HepG2 (cell line): ENCODE results near the gene MYH10.

Source experiments
- EZH2 ChIP-seq: conservative IDR thresholded peaks from 2 replicates; pipeline ENCODE4 v1.6.1; 2012; ENCODE audit warnings: mild to moderate bottlenecking, low read depth, low read length, moderate library complexity
- HNRNPH1 ChIP-seq: fragments of 200-400 bp; formaldehyde crosslinking; optimal IDR thresholded peaks from 2 replicates; pipeline ENCODE3; 2017; ENCODE audit warnings: mild to moderate bottlenecking, low read depth, low read length
- HOXA3 ChIP-seq: sonication (generic); formaldehyde crosslinking; IDR thresholded peaks from 2 replicates; pipeline ENCODE4 v1.5.0; 2020; ENCODE audit warnings: missing genetic modification reagents
- JUND ChIP-seq: sonication (generic); formaldehyde crosslinking; IDR thresholded peaks from 2 replicates; pipeline ENCODE4 v1.8.0; 2022; ENCODE audit warnings: mild to moderate bottlenecking, missing genetic modification reagents
- MYC ChIP-seq: sonication (generic); formaldehyde crosslinking; IDR thresholded peaks from 2 replicates; pipeline ENCODE4 v1.9.0; 2021; ENCODE audit warnings: missing genetic modification reagents, borderline replicate concordance
- POLR2A ChIP-seq, 2 experiments: IDR thresholded peaks; 2 replicates each; pipeline ENCODE4 v1.6.1; 2011; ENCODE audit warnings: low read depth in 2 of 2, low read length in 2 of 2, mild to moderate bottlenecking in 1 of 2, moderate library complexity in 1 of 2; ENCODE audit not compliant: insufficient read depth in 1 of 2
- POLR2AphosphoS2 ChIP-seq: IDR thresholded peaks from 2 replicates; pipeline ENCODE4 v1.6.1; 2011; ENCODE audit warnings: low read depth, low read length, improper control_type of control experiment
- REPIN1 ChIP-seq: sonication (generic); formaldehyde crosslinking; IDR thresholded peaks from 2 replicates; pipeline ENCODE4 v1.8.0; 2022; ENCODE audit warnings: missing genetic modification reagents, low read depth, mild to moderate bottlenecking, borderline replicate concordance
- ZBTB1 ChIP-seq: sonication (generic); formaldehyde crosslinking; IDR thresholded peaks from 2 replicates; pipeline ENCODE4 v1.4.0; 2020; ENCODE audit warnings: missing genetic modification reagents, borderline replicate concordance
- ZBTB42 ChIP-seq: sonication (generic); formaldehyde crosslinking; IDR thresholded peaks from 2 replicates; pipeline ENCODE4 v1.5.0; 2020; ENCODE audit warnings: mild to moderate bottlenecking, missing genetic modification reagents
- ZNF572 ChIP-seq: sonication (generic); formaldehyde crosslinking; IDR thresholded peaks from 2 replicates; pipeline ENCODE4 v1.5.1; 2020; ENCODE audit warnings: mild to moderate bottlenecking, missing genetic modification reagents
- TF ChIP-seq, protein P1 (sequence below): sonication (generic); formaldehyde crosslinking; IDR thresholded peaks from 2 replicates; pipeline ENCODE4 v1.8.1; 2023; ENCODE audit warnings: mild to moderate bottlenecking, missing genetic modification reagents
- TF ChIP-seq, protein P2 (sequence below), 2 experiments: IDR thresholded peaks; 2 replicates each; pipeline ENCODE4 v1.6.1; 2011 to 2012; ENCODE audit warnings: low read length in 2 of 2, borderline replicate concordance in 1 of 2, low read depth in 1 of 2, mild to moderate bottlenecking in 1 of 2, moderate library complexity in 1 of 2
- TF ChIP-seq, protein P3 (sequence below): sonication (generic); formaldehyde crosslinking; IDR thresholded peaks from 2 replicates; pipeline ENCODE4 v1.8.1; 2023; ENCODE audit warnings: mild to moderate bottlenecking, missing genetic modification reagents

DNA sequence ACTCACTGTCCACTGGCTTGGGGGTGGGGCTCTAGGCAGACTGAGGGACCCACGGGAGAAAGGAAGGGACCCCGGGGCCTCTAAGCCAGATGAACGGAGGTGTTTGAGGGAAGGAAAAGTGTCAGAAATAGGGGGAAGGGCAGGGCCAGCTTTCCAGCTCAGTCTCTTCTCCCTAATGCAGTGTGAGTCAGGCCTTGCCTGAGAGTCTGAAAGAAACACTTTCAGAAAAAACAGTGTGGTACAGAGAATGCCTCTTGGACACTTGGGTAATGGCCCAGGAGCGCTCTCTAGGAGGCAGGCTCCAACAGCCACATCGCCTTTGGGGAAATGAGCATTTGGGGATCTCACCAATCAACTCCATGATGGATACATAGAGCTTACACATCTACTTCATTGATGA lies 148.0 kb downstream of the MYH10 start:
- TF ChIP-seq, protein P1, sequence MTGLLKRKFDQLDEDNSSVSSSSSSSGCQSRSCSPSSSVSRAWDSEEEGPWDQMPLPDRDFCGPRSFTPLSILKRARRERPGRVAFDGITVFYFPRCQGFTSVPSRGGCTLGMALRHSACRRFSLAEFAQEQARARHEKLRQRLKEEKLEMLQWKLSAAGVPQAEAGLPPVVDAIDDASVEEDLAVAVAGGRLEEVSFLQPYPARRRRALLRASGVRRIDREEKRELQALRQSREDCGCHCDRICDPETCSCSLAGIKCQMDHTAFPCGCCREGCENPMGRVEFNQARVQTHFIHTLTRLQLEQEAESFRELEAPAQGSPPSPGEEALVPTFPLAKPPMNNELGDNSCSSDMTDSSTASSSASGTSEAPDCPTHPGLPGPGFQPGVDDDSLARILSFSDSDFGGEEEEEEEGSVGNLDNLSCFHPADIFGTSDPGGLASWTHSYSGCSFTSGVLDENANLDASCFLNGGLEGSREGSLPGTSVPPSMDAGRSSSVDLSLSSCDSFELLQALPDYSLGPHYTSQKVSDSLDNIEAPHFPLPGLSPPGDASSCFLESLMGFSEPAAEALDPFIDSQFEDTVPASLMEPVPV (CRISPR knock-in tag), result no peak
- TF ChIP-seq, protein P2, sequence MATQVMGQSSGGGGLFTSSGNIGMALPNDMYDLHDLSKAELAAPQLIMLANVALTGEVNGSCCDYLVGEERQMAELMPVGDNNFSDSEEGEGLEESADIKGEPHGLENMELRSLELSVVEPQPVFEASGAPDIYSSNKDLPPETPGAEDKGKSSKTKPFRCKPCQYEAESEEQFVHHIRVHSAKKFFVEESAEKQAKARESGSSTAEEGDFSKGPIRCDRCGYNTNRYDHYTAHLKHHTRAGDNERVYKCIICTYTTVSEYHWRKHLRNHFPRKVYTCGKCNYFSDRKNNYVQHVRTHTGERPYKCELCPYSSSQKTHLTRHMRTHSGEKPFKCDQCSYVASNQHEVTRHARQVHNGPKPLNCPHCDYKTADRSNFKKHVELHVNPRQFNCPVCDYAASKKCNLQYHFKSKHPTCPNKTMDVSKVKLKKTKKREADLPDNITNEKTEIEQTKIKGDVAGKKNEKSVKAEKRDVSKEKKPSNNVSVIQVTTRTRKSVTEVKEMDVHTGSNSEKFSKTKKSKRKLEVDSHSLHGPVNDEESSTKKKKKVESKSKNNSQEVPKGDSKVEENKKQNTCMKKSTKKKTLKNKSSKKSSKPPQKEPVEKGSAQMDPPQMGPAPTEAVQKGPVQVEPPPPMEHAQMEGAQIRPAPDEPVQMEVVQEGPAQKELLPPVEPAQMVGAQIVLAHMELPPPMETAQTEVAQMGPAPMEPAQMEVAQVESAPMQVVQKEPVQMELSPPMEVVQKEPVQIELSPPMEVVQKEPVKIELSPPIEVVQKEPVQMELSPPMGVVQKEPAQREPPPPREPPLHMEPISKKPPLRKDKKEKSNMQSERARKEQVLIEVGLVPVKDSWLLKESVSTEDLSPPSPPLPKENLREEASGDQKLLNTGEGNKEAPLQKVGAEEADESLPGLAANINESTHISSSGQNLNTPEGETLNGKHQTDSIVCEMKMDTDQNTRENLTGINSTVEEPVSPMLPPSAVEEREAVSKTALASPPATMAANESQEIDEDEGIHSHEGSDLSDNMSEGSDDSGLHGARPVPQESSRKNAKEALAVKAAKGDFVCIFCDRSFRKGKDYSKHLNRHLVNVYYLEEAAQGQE (IDR thresholded peaks at IDR 0.05; ENCODE audit: borderline replicate concordance in 1 of 2, low read depth in 1 of 2, low read length in 2 of 2), result no peak
- 0 out of 4 replicates have a peak, but pooled peaks of 1 of the 2 experiments have one; percentile 2 for TF ChIP-seq POLR2A (IDR thresholded peaks at IDR 0.05; ENCODE audit: insufficient read depth in 1 of 2, low read depth in 2 of 2, low read length in 2 of 2)
- no peak for TF ChIP-seq POLR2AphosphoS2
- no peak for TF ChIP-seq JUND (CRISPR knock-in tag)
- TF ChIP-seq ZBTB1 (CRISPR knock-in tag), result no peak
- no peak for TF ChIP-seq ZNF572 (CRISPR knock-in tag)
- TF ChIP-seq REPIN1 (CRISPR knock-in tag), result no peak
- no peak for TF ChIP-seq MYC (CRISPR knock-in tag)
- TF ChIP-seq HOXA3 (CRISPR knock-in tag), result no peak
- TF ChIP-seq, protein P3, sequence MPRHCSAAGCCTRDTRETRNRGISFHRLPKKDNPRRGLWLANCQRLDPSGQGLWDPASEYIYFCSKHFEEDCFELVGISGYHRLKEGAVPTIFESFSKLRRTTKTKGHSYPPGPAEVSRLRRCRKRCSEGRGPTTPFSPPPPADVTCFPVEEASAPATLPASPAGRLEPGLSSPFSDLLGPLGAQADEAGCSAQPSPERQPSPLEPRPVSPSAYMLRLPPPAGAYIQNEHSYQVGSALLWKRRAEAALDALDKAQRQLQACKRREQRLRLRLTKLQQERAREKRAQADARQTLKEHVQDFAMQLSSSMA (CRISPR knock-in tag), result no peak
- no peak for TF ChIP-seq HNRNPH1
- TF ChIP-seq ZBTB42, result no peak
- no peak for TF ChIP-seq EZH2
